Psoas muscle (tissue), 8 donors: ENCODE measurements around the gene CLCNKB. TPM values are rescaled to one million over a fixed set of nuclear protein-coding genes. Genes with fewer than 3 reads are reported as not detected.

ENCODE experiments used
- ATAC-seq, 4 donors: fragments of 200-7000 bp; cut with Tn5 transposase; one replicate each; pipeline ENCODE4 v1.9.1; 2020; ENCODE audit warnings: moderate library complexity in 3 of 4, mild to moderate bottlenecking in 2 of 4
- DNase-seq, 2 donors: peaks; one replicate each; pipeline ENCODE4 v3.0.0-alpha.2; 2020
- H3K27ac ChIP-seq: fragments of 200-600 bp; one replicate; pipeline ENCODE4 v1.8.0; 2022
- H3K27me3 ChIP-seq, 3 donors: fragments of 200-600 bp in 1 of 3; one replicate each; pipeline versions ENCODE4 v1.6.1 to v1.8.0; 2013 to 2022; ENCODE audit warnings: low read length in 2 of 3, mild to moderate bottlenecking in 2 of 3, moderate library complexity in 1 of 3; ENCODE audit not compliant: insufficient read depth in 3 of 3
- H3K36me3 ChIP-seq, 2 donors: fragments of 200-600 bp in 1 of 2; one replicate each; pipeline versions ENCODE4 v1.6.1 to v1.8.0; 2013 to 2022; ENCODE audit warnings: low read depth in 1 of 2, mild to moderate bottlenecking in 1 of 2, moderate library complexity in 1 of 2; ENCODE audit not compliant: insufficient read depth in 1 of 2
- H3K4me1 ChIP-seq: fragments of 200-600 bp; one replicate; pipeline ENCODE4 v1.8.0; 2022
- H3K4me3 ChIP-seq: fragments of 200-600 bp; one replicate; pipeline ENCODE4 v1.8.0; 2022; ENCODE audit warnings: mild to moderate bottlenecking
- H3K9me3 ChIP-seq: fragments of 200-600 bp; one replicate; pipeline ENCODE4 v1.8.0; 2022
- CTCF ChIP-seq: fragments of 200-600 bp; IDR thresholded peaks from one replicate; pipeline ENCODE4 v1.8.0; 2022; ENCODE audit warnings: antibody characterized with exemption
- WGBS, 3 donors: extraction: QIAGEN DNeasy Blood & Tissue Kit; methylation state at CpG; one replicate each; pipeline versions ENCODE4 v1.1.6 to v1.1.7; 2013; 5-methylcytosine and 5-hydroxymethylcytosine counted together
- intact Hi-C, 2 donors: fragments of 100-400 bp; cut with DNase I; formaldehyde crosslinking; loops; one replicate each; pipeline versions ENCODE4 v1.11.0 to v1.14.2; 2022
- polyA plus RNA-seq, 3 donors: library from polyadenylated mRNA; stranded (reverse); fragments of 200-250 nt; gene quantifications; one replicate each; pipeline ENCODE4 v1.2.3, GENCODE V29; 2013
- total RNA-seq, 4 donors: library from RNA; stranded (reverse); fragmentation: NEBNext Ultra II Directional in 2 of 4; extraction: Animal tissue kit (Norgen Biotek cat#: 25700) in 2 of 4; gene quantifications; one replicate each; pipeline versions ENCODE4 v1.2.1 to v1.2.4, GENCODE V29; 2021 to 2023
- donor health status: healthy with polysubstance abuse.
- donor health status: DM: no; HTN: no; CAD: no; lungs with moderate emphysema.
- donor health status: Bipolar disorder and iron deficiency.
- donor health status: healthy.
- donor health status: DM: yes; HTN: yes; CAD: no.
- donor health status: DM: no; HTN: no; CAD: no.
- donor health status: DM: no; HTN: no; CAD: no.
- donor health status: DM: yes; HTN: yes; CAD: no.

The CLCNKB gene
- total and polyA plus RNA-seq, 7 donors = 0.05 to 0.31 (median 0.30) TPM; not detected in 4

- Histone ChIP-seq H3K27ac (no peak overlapping the region), H3K4me3 (no peak overlapping the region), H3K36me3 (no peaks in the 10 kb centered on the region), H3K9me3 (no peaks in the 10 kb centered on the region), H3K4me1 (peaks cover 3% of the 10 kb centered on the region), H3K27me3 (peaks cover 0 to 1% (median 0%) of the 10 kb centered on the region in 3 donors)
- intact Hi-C loops = no loop called here
- TF ChIP-seq CTCF = no peak
- ATAC-seq = no peak
- WGBS, 3 donors = 74 to 77% (median 75%) methylated on average over 5 of the region's 5 CpGs
- DNase-seq = no peak
These were observed 46.7 kb downstream of the CLCNKB start for GRCh38 chr1:16090076-16090826.

GRCh38 chr1:16091296-16091695, 47.7 kb downstream of the CLCNKB start:
- Histone ChIP-seq H3K4me3 (no peak overlapping the region), H3K4me1 (no peaks in the 10 kb centered on the region), H3K27ac (no peak overlapping the region), H3K9me3 (no peaks in the 10 kb centered on the region), H3K36me3 (no peaks in the 10 kb centered on the region), H3K27me3 (peaks cover 0 to 9% (median 3%) of the 10 kb centered on the region in 3 donors)
- no peak for ATAC-seq
- intact Hi-C loops = no loop called here
- DNase-seq = no peak
- 69 to 74% (median 72%) methylated on average over 6 to 8 of the region's 8 CpGs for WGBS, 3 donors
- TF ChIP-seq CTCF = no peak

- no peak for DNase-seq
- no peak overlapping the region for H3K4me3 ChIP-seq
- no peak for TF ChIP-seq CTCF
- no peak overlapping the region for H3K27ac ChIP-seq
- no peaks in the 10 kb centered on the region for H3K9me3 ChIP-seq
- intact Hi-C loops = no loop called here
- ATAC-seq = no peak
- H3K36me3 ChIP-seq = no peaks in the 10 kb centered on the region
- 76 to 83% (median 82%) methylated on average over 16 to 18 of the region's 18 CpGs for WGBS, 3 donors
- peaks cover 0 to 11% (median 3%) of the 10 kb centered on the region in 3 donors for H3K27me3 ChIP-seq
- H3K4me1 ChIP-seq = no peaks in the 10 kb centered on the region
These were observed 48.7 kb downstream of the CLCNKB start for GRCh38 chr1:16092097-16092922.

GRCh38 chr1:16092923-16093511, 49.4 kb downstream of the CLCNKB start:
- TF ChIP-seq CTCF = no peak
- Histone ChIP-seq H3K27ac (no peak overlapping the region), H3K4me3 (no peak overlapping the region), H3K27me3 (peaks cover 0 to 11% (median 3%) of the 10 kb centered on the region in 3 donors), H3K4me1 (no peaks in the 10 kb centered on the region), H3K9me3 (no peaks in the 10 kb centered on the region), H3K36me3 (no peaks in the 10 kb centered on the region)
- ATAC-seq (no peak), DNase-seq (no peak)
- intact Hi-C loops = no loop called here
- WGBS, 3 donors = 92 to 96% (median 95%) methylated on average over 9 of the region's 9 CpGs
